Esophagus muscularis mucosa (tissue), 4 donors: ENCODE measurements around the gene STARD9.

Experiments
- CTCF ChIP-seq, 3 experiments: fragments of 200-600 bp in 2 of 3; fragments of 450-650 bp in 1 of 3; sonication (generic) in 2 of 3; IDR thresholded peaks; one replicate each; pipeline ENCODE4 v1.5.1; 2017 to 2019; ENCODE audit warnings: antibody characterized with exemption in 3 of 3, mild to moderate bottlenecking in 2 of 3, moderate library complexity in 1 of 3
- EP300 ChIP-seq: sonication (generic); formaldehyde crosslinking; IDR thresholded peaks from one replicate; pipeline ENCODE4 v1.6.1; 2017; ENCODE audit warnings: antibody characterized with exemption
- POLR2A ChIP-seq: fragments of 450-650 bp; IDR thresholded peaks from one replicate; pipeline ENCODE4 v1.6.1; 2017; ENCODE audit warnings: antibody characterized with exemption, moderate library complexity, mild to moderate bottlenecking, low read depth

GRCh38 chr15:42608110-42608531, 32.7 kb downstream of the STARD9 start:
- TF ChIP-seq CTCF (IDR thresholded peaks at IDR 0.05), result no peak
- TF ChIP-seq POLR2A, result no peak
- TF ChIP-seq EP300, result no peak
